HG03064 (cell line): Measurements from ENCODE around the gene WASHC2C.
"Not testable (repeated sequence)": the region's sequence is repeated elsewhere in the genome, so short reads cannot be mapped to it uniquely, and the experiment has no call there.

ENCODE experiments used
- ATAC-seq: cut with Tn5 transposase; IDR thresholded peaks from one replicate; pipeline ENCODE4 v1.9.1; 2021; ENCODE audit warnings: low read depth; ENCODE audit not compliant: unreplicated experiment

The WASHC2C gene

GRCh38 chr10:45726703-45727420, at the start of gene WASHC2C:
Gene WASHC2C (plus strand): TSS chr10:45727266. CDS start chr10:45727318, 52 bp downstream.
- peak; percentile 94 for ATAC-seq

- ATAC-seq = not testable (repeated sequence)
Observed at GRCh38 chr10:45678467-45678866, 48.6 kb upstream of the WASHC2C start.

- peak; percentile 63 for ATAC-seq
Observed at GRCh38 chr10:45710200-45710796, 16.8 kb upstream of the WASHC2C start.

GRCh38 chr10:45711223-45711622, 15.8 kb upstream of the WASHC2C start:
- ATAC-seq = not testable (repeated sequence)

- ATAC-seq = not testable (repeated sequence)
Observed at GRCh38 chr10:45717053-45717452, 10.0 kb upstream of the WASHC2C start.

GRCh38 chr10:45717642-45718041, 9.4 kb upstream of the WASHC2C start:
- ATAC-seq = not testable (repeated sequence)

GRCh38 chr10:45721503-45721902, 5.6 kb upstream of the WASHC2C start:
- ATAC-seq = not testable (repeated sequence)

GRCh38 chr10:45723851-45724250, 3.2 kb upstream of the WASHC2C start:
- not testable (repeated sequence) for ATAC-seq

- peak; percentile 47 for ATAC-seq
Observed at GRCh38 chr10:45727421-45727965, 427 bp downstream of the WASHC2C start.

GRCh38 chr10:45734449-45734848, 7.4 kb downstream of the WASHC2C start:
- not testable (repeated sequence) for ATAC-seq

- ATAC-seq = not testable (repeated sequence)
Observed at GRCh38 chr10:45734867-45735266, 7.8 kb downstream of the WASHC2C start.

- ATAC-seq = not testable (repeated sequence)
Observed at GRCh38 chr10:45741559-45741958, 14.5 kb downstream of the WASHC2C start.

- ATAC-seq = not testable (repeated sequence)
Observed at GRCh38 chr10:45742014-45742413, 14.9 kb downstream of the WASHC2C start.

- ATAC-seq = not testable (repeated sequence)
Observed at GRCh38 chr10:45751141-45751540, 24.1 kb downstream of the WASHC2C start.

- ATAC-seq = not testable (repeated sequence)
Observed at GRCh38 chr10:45752210-45752609, 25.1 kb downstream of the WASHC2C start.

GRCh38 chr10:45753979-45754495, 27.0 kb downstream of the WASHC2C start:
- not testable (repeated sequence) for ATAC-seq

- ATAC-seq = not testable (repeated sequence)
Observed at GRCh38 chr10:45755083-45755482, 28.0 kb downstream of the WASHC2C start.

- not testable (repeated sequence) for ATAC-seq
Observed at GRCh38 chr10:45756065-45756464, 29.0 kb downstream of the WASHC2C start.

GRCh38 chr10:45757661-45758396, 30.8 kb downstream of the WASHC2C start:
- not testable (repeated sequence) for ATAC-seq

GRCh38 chr10:45761622-45762021, 34.6 kb downstream of the WASHC2C start:
- peak; percentile 62 for ATAC-seq

- ATAC-seq = not testable (repeated sequence)
Observed at GRCh38 chr10:45763037-45763436, 36.0 kb downstream of the WASHC2C start.
